A549 (cell line): ENCODE results near the gene TMEM250. TPM values are rescaled to one million over a fixed set of nuclear protein-coding genes. Genes with fewer than 3 reads are reported as not detected.

Experiments used
- ATAC-seq, 2 experiments: fragments of 200-7000 bp in 1 of 2; fragments of >200 bp in 1 of 2; cut with Nextera tagmentation in 1 of 2; cut with Tn5 transposase in 1 of 2; 3 replicates each; pipeline versions ENCODE4 v1.8.0 to v1.9.1; 2018 to 2020; ENCODE audit warnings: mild to moderate bottlenecking in 1 of 2, moderate library complexity in 1 of 2
- CTCF ChIA-PET: fragments of 300-600 bp; sonication (Branson Sonifier 250); formaldehyde crosslinking; extraction: SDS; loops from one replicate; lab custom pipeline; 2021; ENCODE audit warnings: antibody characterized with exemption, inconsistent platforms; lab: Yijun Ruan, JAX
- POLR2A ChIA-PET: fragments of 350-600 bp; formaldehyde crosslinking; extraction: SDS; loops from one replicate; lab custom pipeline; 2021; ENCODE audit warnings: antibody characterized with exemption, inconsistent platforms; lab: Yijun Ruan, JAX
- DNase-seq, 2 experiments: peaks; one replicate each; pipeline versions ENCODE4 v3.0.0 to v3.0.0-alpha.2; 2011 to 2016; ENCODE audit warnings: low read depth in 1 of 2, low spot score in 1 of 2
- FAIRE-seq: peaks from 2 replicates; lab custom pipeline; 2011; peaks lifted over from hg19 to GRCh38; lab: Jason Lieb, UNC
- H3K27ac ChIP-seq, 2 experiments: fragments of >200 bp; sonication (Bioruptor Twin); formaldehyde crosslinking; 3 replicates each; pipeline ENCODE4 v1.5.1; 2016 to 2017
- H3K4me1 ChIP-seq: fragments of >200 bp; sonication (Bioruptor Twin); formaldehyde crosslinking; 3 replicates; pipeline ENCODE4 v1.6.1; 2016
- H3K4me2 ChIP-seq: fragments of >200 bp; sonication (Bioruptor Twin); formaldehyde crosslinking; 3 replicates; pipeline ENCODE4 v1.6.1; 2016
- H3K4me3 ChIP-seq: fragments of >200 bp; sonication (Bioruptor Twin); formaldehyde crosslinking; 3 replicates; pipeline ENCODE4 v1.5.1; 2016
- H3K9me3 ChIP-seq: fragments of >200 bp; sonication (Bioruptor Twin); formaldehyde crosslinking; 3 replicates; pipeline ENCODE4 v1.6.1; 2016
- BCL3 ChIP-seq: fragments of >200 bp; sonication (Bioruptor Twin); formaldehyde crosslinking; IDR thresholded peaks from 3 replicates; pipeline ENCODE4 v1.6.1; 2016
- BHLHE40 ChIP-seq: IDR thresholded peaks from 2 replicates; pipeline ENCODE4 v1.6.1; 2012; ENCODE audit warnings: low read depth, low read length, inconsistent platforms
- CBX2 ChIP-seq: fragments of 200-600 bp; sonication (generic); IDR thresholded peaks from 2 replicates; pipeline ENCODE4 v1.6.1; 2016; ENCODE audit warnings: low read depth, mild to moderate bottlenecking, borderline replicate concordance
- CHD2 ChIP-seq: fragments of 150-350 bp; IDR thresholded peaks from 2 replicates; pipeline ENCODE4 v1.6.1; 2014; ENCODE audit warnings: low read length; ENCODE audit not compliant: partially characterized antibody
- E2F6 ChIP-seq: IDR thresholded peaks from 2 replicates; pipeline ENCODE4 v1.6.1; 2012; ENCODE audit warnings: low read depth, borderline replicate concordance
- EHF ChIP-seq: fragments of 250-450 bp; sonication (Bioruptor Pico); IDR thresholded peaks from 2 replicates; pipeline ENCODE4 v1.5.0; 2020; ENCODE audit warnings: mild to moderate bottlenecking
- EHMT2 ChIP-seq: fragments of 200-600 bp; sonication (generic); IDR thresholded peaks from 2 replicates; pipeline ENCODE4 v1.6.1; 2016; ENCODE audit warnings: antibody characterized with exemption, low read depth, mild to moderate bottlenecking, moderate library complexity
- EP300 ChIP-seq, 2 experiments: fragments of >200 bp; sonication (Bioruptor Twin); formaldehyde crosslinking; IDR thresholded peaks; 2 replicates in 1 of 2; 3 replicates in 1 of 2; pipeline ENCODE4 v1.6.1; 2016 to 2017
- ESRRA ChIP-seq: fragments of 150-350 bp; IDR thresholded peaks from 2 replicates; pipeline ENCODE4 v1.6.1; 2014; ENCODE audit warnings: mild to moderate bottlenecking, low read length, borderline replicate concordance
- FOSL2 ChIP-seq, 2 experiments: fragments of 450-650 bp in 1 of 2; fragments of >200 bp in 1 of 2; sonication (Bioruptor Twin) in 1 of 2; formaldehyde crosslinking; IDR thresholded peaks; 2 replicates each; pipeline versions ENCODE4 v1.5.0 to v1.6.1; 2016 to 2020; ENCODE audit warnings: mild to moderate bottlenecking in 1 of 2, moderate library complexity in 1 of 2
- FOXS1 ChIP-seq: fragments of 250-450 bp; sonication (Bioruptor Pico); IDR thresholded peaks from 2 replicates; pipeline ENCODE4 v1.5.0; 2020; ENCODE audit warnings: mild to moderate bottlenecking, moderate library complexity
- HEYL ChIP-seq: fragments of 250-450 bp; sonication (Bioruptor Pico); IDR thresholded peaks from 2 replicates; pipeline ENCODE4 v1.8.0; 2021; ENCODE audit warnings: mild to moderate bottlenecking, moderate library complexity
- HOXA7 ChIP-seq: fragments of 250-450 bp; sonication (Bioruptor Pico); IDR thresholded peaks from 2 replicates; pipeline ENCODE4 v1.5.0; 2020; ENCODE audit warnings: mild to moderate bottlenecking, moderate library complexity
- HOXB13 ChIP-seq: fragments of 250-450 bp; sonication (Bioruptor Pico); IDR thresholded peaks from 2 replicates; pipeline ENCODE4 v1.5.0; 2020; ENCODE audit warnings: low read depth, mild to moderate bottlenecking, moderate library complexity
- HOXB5 ChIP-seq: fragments of 250-450 bp; sonication (Bioruptor Pico); IDR thresholded peaks from 2 replicates; pipeline ENCODE4 v1.5.0; 2020; ENCODE audit warnings: mild to moderate bottlenecking, moderate library complexity
- JUN ChIP-seq, 2 experiments: fragments of >200 bp; sonication (Bioruptor Twin); formaldehyde crosslinking; IDR thresholded peaks; 2 replicates in 1 of 2; 3 replicates in 1 of 2; pipeline ENCODE4 v1.6.1; 2016 to 2017
- KDM1A ChIP-seq: fragments of 200-600 bp; sonication (generic); IDR thresholded peaks from 2 replicates; pipeline ENCODE4 v1.6.1; 2016; ENCODE audit warnings: low read depth, mild to moderate bottlenecking
- KDM5A ChIP-seq: fragments of 200-600 bp; sonication (generic); IDR thresholded peaks from 2 replicates; pipeline ENCODE4 v1.6.1; 2016; ENCODE audit warnings: antibody characterized with exemption, mild to moderate bottlenecking
- MAFK ChIP-seq: fragments of 450-650 bp; IDR thresholded peaks from 2 replicates; pipeline ENCODE4 v1.6.1; 2014; ENCODE audit not compliant: partially characterized antibody
- MAZ ChIP-seq: fragments of 150-350 bp; IDR thresholded peaks from 2 replicates; pipeline ENCODE4 v1.6.1; 2014; ENCODE audit warnings: antibody characterized with exemption, low read depth, low read length, borderline replicate concordance
- NFE2L2 ChIP-seq: fragments of 150-350 bp; conservative IDR thresholded peaks from 2 replicates; pipeline ENCODE4 v1.6.1; 2014; ENCODE audit warnings: low read length
- NPAS2 ChIP-seq: fragments of 250-450 bp; sonication (Bioruptor Pico); IDR thresholded peaks from 2 replicates; pipeline ENCODE4 v1.8.0; 2022; ENCODE audit warnings: mild to moderate bottlenecking, moderate library complexity, borderline replicate concordance
- PHF8 ChIP-seq: fragments of 200-600 bp; sonication (generic); IDR thresholded peaks from 2 replicates; pipeline ENCODE4 v1.6.1; 2016; ENCODE audit warnings: low read depth, mild to moderate bottlenecking, antibody characterized with exemption, moderate library complexity, borderline replicate concordance
- POLR2A ChIP-seq: IDR thresholded peaks from 2 replicates; pipeline ENCODE4 v1.6.1; 2012; ENCODE audit warnings: mild to moderate bottlenecking, low read length
- POLR2AphosphoS2 ChIP-seq: conservative IDR thresholded peaks from 2 replicates; pipeline ENCODE4 v1.6.1; 2012; ENCODE audit warnings: low read length, improper control_type of control experiment, inconsistent platforms
- RARB ChIP-seq: fragments of 250-450 bp; sonication (Bioruptor Pico); IDR thresholded peaks from 2 replicates; pipeline ENCODE4 v1.8.0; 2021; ENCODE audit warnings: mild to moderate bottlenecking, moderate library complexity
- RCOR1 ChIP-seq: fragments of 150-350 bp; IDR thresholded peaks from 2 replicates; pipeline ENCODE4 v1.6.1; 2014; ENCODE audit warnings: antibody characterized with exemption, low read length, low read depth
- RFX5 ChIP-seq: fragments of 450-650 bp; IDR thresholded peaks from 2 replicates; pipeline ENCODE4 v1.7.1; 2014; ENCODE audit warnings: antibody characterized with exemption, mild to moderate bottlenecking, moderate library complexity
- RNF2 ChIP-seq: fragments of 200-600 bp; sonication (generic); IDR thresholded peaks from 2 replicates; pipeline ENCODE4 v1.6.1; 2016; ENCODE audit warnings: low read depth, mild to moderate bottlenecking, antibody characterized with exemption, moderate library complexity, borderline replicate concordance
- SMC3 ChIP-seq: fragments of >200 bp; sonication (Bioruptor Twin); formaldehyde crosslinking; IDR thresholded peaks from 3 replicates; pipeline ENCODE4 v1.6.1; 2018; ENCODE audit warnings: inconsistent platforms
- SREBF2 ChIP-seq: fragments of 450-650 bp; IDR thresholded peaks from 2 replicates; pipeline ENCODE4 v1.6.1; 2014; ENCODE audit warnings: mild to moderate bottlenecking, moderate library complexity
- ZNF302 ChIP-seq: fragments of 250-450 bp; sonication (Bioruptor Pico); IDR thresholded peaks from 2 replicates; pipeline ENCODE4 v1.9.0; 2021; ENCODE audit warnings: inconsistent platforms, mild to moderate bottlenecking, moderate library complexity
- WGBS: methylation state at CpG from one replicate; pipeline ENCODE4 v1.1.6; 2017; ENCODE audit errors: missing lambda C conversion rate; 5-methylcytosine and 5-hydroxymethylcytosine counted together
- polyA plus RNA-seq, 4 experiments: library from polyadenylated mRNA; depleted of rRNA in 3 of 4; stranded (reverse); fragments of >200 nt; fragmentation: RNase III in 1 of 4; extraction: RNeasy Plus Mini Kit Qiagen cat#74134 plus additional on column Dnase treatment in 1 of 4; gene quantifications; 2 replicates in 3 of 4; 3 replicates in 1 of 4; pipeline ENCODE4 v1.2.3, GENCODE V29; 2011 to 2017
- TF ChIP-seq, protein P1 (sequence below): fragments of 250-450 bp; sonication (Bioruptor Pico); IDR thresholded peaks from 2 replicates; pipeline ENCODE4 v1.5.0; 2020; ENCODE audit warnings: low read depth, mild to moderate bottlenecking, moderate library complexity
- TF ChIP-seq, protein P2 (sequence below): fragments of 450-650 bp; IDR thresholded peaks from 2 replicates; pipeline ENCODE4 v1.6.1; 2014; ENCODE audit warnings: antibody characterized with exemption

Gene TMEM250
- polyA plus RNA-seq, 2 of the 4 experiments (the other 2 are of a cell fraction): 13.0 to 35.2 TPM

DNA sequence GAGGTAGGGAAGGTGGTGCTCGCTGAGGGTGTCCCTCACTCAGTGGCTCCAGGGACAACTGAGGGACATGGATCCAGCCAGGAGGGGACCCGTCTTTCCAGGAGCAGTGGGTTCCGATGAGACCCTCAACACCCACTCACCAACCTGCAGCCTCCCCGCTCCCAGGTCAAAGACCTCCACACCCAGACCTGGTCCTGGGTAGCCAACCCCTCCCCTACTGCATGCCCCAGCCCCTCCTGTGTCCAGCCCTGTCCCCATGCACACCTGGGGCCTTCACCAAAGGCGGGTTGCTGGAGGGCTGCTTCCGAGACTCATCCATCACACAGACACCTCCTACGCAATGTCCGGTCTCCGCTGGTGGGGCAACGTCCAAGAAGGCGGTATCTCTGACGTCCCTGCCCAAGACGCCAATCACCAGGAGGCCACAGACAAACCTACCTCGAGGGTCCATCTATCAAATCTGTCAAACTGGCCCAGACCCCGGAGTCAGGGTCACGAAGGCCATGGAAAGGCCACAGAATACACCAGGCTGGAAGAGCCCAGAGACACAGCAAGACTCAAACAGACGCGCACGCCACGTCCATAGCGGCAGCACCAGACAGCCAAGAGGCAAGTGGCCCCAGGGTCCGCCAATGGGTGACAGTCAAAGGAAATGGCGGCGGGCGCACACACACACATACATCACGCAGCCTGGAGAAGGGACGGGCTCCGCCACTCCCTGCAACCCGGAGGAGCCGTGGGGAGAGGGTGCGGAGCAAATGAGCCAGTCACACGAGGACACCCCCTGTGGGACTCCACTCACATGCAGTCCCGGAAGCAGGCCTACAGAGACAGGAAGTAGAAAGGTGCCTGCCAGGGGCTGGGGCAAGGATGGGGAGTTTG lies 34.4 kb downstream of the TMEM250 start:
- Histone ChIP-seq H3K4me3 (no peak overlapping the region), H3K4me2 (no peak overlapping the region), H3K27ac (no peak overlapping the region), H3K9me3 (no peaks in the 10 kb centered on the region), H3K4me1 (peaks cover 19% of the 10 kb centered on the region)
- FAIRE-seq (no peak), DNase-seq (no peak), ATAC-seq (no peak)
- ChIA-PET POLR2A (no interaction called here), CTCF (interaction anchor here (0.6 to 4.0 kb wide), 5 partner anchors 10 to 86 kb away, joined by 3 to 30 read pairs (median 3); no protein-coding TSS in a partner anchor)
- TF ChIP-seq E2F6: no peak
- no peak for TF ChIP-seq NFE2L2
- TF ChIP-seq HOXB13 (CRISPR knock-in tag): no peak
- TF ChIP-seq, protein P1, sequence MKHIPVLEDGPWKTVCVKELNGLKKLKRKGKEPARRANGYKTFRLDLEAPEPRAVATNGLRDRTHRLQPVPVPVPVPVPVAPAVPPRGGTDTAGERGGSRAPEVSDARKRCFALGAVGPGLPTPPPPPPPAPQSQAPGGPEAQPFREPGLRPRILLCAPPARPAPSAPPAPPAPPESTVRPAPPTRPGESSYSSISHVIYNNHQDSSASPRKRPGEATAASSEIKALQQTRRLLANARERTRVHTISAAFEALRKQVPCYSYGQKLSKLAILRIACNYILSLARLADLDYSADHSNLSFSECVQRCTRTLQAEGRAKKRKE (CRISPR knock-in tag): no peak
- no peak for TF ChIP-seq NPAS2
- TF ChIP-seq POLR2A: no peak
- TF ChIP-seq EHMT2: no peak
- TF ChIP-seq EHF: no peak
- TF ChIP-seq BCL3: no peak
- no peak for TF ChIP-seq FOSL2 (IDR thresholded peaks at IDR 0.05)
- no peak for TF ChIP-seq FOSL2 (CRISPR knock-in tag; IDR thresholded peaks at IDR 0.05)
- TF ChIP-seq ESRRA: no peak
- no peak for TF ChIP-seq MAZ
- TF ChIP-seq HOXB5 (CRISPR knock-in tag): no peak
- TF ChIP-seq FOXS1 (CRISPR knock-in tag): no peak
- no peak for TF ChIP-seq KDM5A
- no peak for TF ChIP-seq RFX5
- no peak for TF ChIP-seq RNF2
- 91% methylated on average over 31 of the region's 33 CpGs for WGBS

- Histone ChIP-seq H3K4me2 (no peak overlapping the region), H3K27ac (no peak overlapping the region), H3K4me3 (no peak overlapping the region), H3K9me3 (no peaks in the 10 kb centered on the region), H3K4me1 (peaks cover 22% of the 10 kb centered on the region)
- ChIA-PET POLR2A (no interaction called here), CTCF (interaction anchor here (0.6 to 1.1 kb wide), 2 partner anchors 10 to 85 kb away, joined by 3 to 4 read pairs; no protein-coding TSS in a partner anchor)
- TF ChIP-seq ZNF302 (CRISPR knock-in tag) (no peak), SMC3 (no peak), EP300 (IDR thresholded peaks at IDR 0.05) (no peak), RCOR1 (no peak), MAFK (no peak), JUN (IDR thresholded peaks at IDR 0.05) (no peak), SREBF2 (no peak), HEYL (CRISPR knock-in tag) (no peak), HOXA7 (CRISPR knock-in tag) (no peak), BHLHE40 (no peak), RARB (CRISPR knock-in tag) (no peak), PHF8 (no peak), POLR2AphosphoS2 (no peak), CHD2 (no peak), CBX2 (no peak), E2F6 (no peak), KDM1A (no peak)
- TF ChIP-seq, protein P2, sequence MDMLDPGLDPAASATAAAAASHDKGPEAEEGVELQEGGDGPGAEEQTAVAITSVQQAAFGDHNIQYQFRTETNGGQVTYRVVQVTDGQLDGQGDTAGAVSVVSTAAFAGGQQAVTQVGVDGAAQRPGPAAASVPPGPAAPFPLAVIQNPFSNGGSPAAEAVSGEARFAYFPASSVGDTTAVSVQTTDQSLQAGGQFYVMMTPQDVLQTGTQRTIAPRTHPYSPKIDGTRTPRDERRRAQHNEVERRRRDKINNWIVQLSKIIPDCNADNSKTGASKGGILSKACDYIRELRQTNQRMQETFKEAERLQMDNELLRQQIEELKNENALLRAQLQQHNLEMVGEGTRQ: no peak
- TF ChIP-seq, protein P1 (CRISPR knock-in tag): no peak
- FAIRE-seq: no peak
- no peak for ATAC-seq
- no peak for DNase-seq
- WGBS: 90% methylated on average over 23 of the region's 24 CpGs
Observed at GRCh38 chr9:136083558-136084062, 35.1 kb downstream of the TMEM250 start.
